SK-N-SH treated with all-trans-retinoic acid at 6 μM for 48 hours (cell line): Measurements from ENCODE around the gene FOXD1.

Experiments used
- ATAC-seq: fragments of 200-7000 bp; cut with Tn5 transposase; 3 replicates; pipeline ENCODE4 v1.9.1; 2020; ENCODE audit warnings: mild to moderate bottlenecking, moderate library complexity
- ARNTL ChIP-seq: fragments of 450-650 bp; formaldehyde crosslinking; IDR thresholded peaks from 2 replicates; pipeline ENCODE4 v1.5.0; 2020; ENCODE audit warnings: low read depth, mild to moderate bottlenecking, moderate library complexity, borderline replicate concordance
- BACH2 ChIP-seq: fragments of 250-450 bp; sonication (Bioruptor Pico); IDR thresholded peaks from 2 replicates; pipeline ENCODE4 v1.9.0; 2021; ENCODE audit warnings: mild to moderate bottlenecking, borderline replicate concordance
- CREB5 ChIP-seq: fragments of 250-450 bp; sonication (Bioruptor Pico); IDR thresholded peaks from 2 replicates; pipeline ENCODE4 v1.5.1; 2020; ENCODE audit warnings: low read depth, mild to moderate bottlenecking, moderate library complexity
- CSDC2 ChIP-seq: fragments of 250-450 bp; sonication (Bioruptor Pico); IDR thresholded peaks from 2 replicates; pipeline ENCODE4 v1.5.0; 2020; ENCODE audit warnings: mild to moderate bottlenecking, moderate library complexity
- CSRNP3 ChIP-seq: fragments of 250-450 bp; sonication (Bioruptor Pico); IDR thresholded peaks from 2 replicates; pipeline ENCODE4 v1.5.1; 2021; ENCODE audit warnings: mild to moderate bottlenecking, moderate library complexity
- ESRRG ChIP-seq: fragments of 250-450 bp; sonication (Bioruptor Pico); IDR thresholded peaks from 2 replicates; pipeline ENCODE4 v1.6.1; 2021; ENCODE audit warnings: mild to moderate bottlenecking
- GLIS3 ChIP-seq: fragments of 250-450 bp; sonication (Bioruptor Pico); IDR thresholded peaks from 2 replicates; pipeline ENCODE4 v1.5.0; 2020; ENCODE audit warnings: mild to moderate bottlenecking, moderate library complexity
- ISL1 ChIP-seq: fragments of 250-450 bp; sonication (Bioruptor Pico); IDR thresholded peaks from 2 replicates; pipeline ENCODE4 v2.1.2; 2022; ENCODE audit warnings: mild to moderate bottlenecking, moderate library complexity
- OSR1 ChIP-seq: fragments of 250-450 bp; sonication (Bioruptor Pico); IDR thresholded peaks from 2 replicates; pipeline ENCODE4 v1.8.0; 2022; ENCODE audit warnings: moderate library complexity, mild to moderate bottlenecking, inconsistent platforms
- PATZ1 ChIP-seq: fragments of 250-450 bp; sonication (Bioruptor Pico); IDR thresholded peaks from 2 replicates; pipeline ENCODE4 v1.8.0; 2020; ENCODE audit warnings: mild to moderate bottlenecking, moderate library complexity, borderline replicate concordance
- POU6F1 ChIP-seq: fragments of 250-450 bp; sonication (Bioruptor Pico); IDR thresholded peaks from 2 replicates; pipeline ENCODE4 v1.8.0; 2021; ENCODE audit warnings: low read depth, mild to moderate bottlenecking, moderate library complexity, borderline replicate concordance
- PPARA ChIP-seq: fragments of 250-450 bp; sonication (Bioruptor Pico); IDR thresholded peaks from 2 replicates; pipeline ENCODE4 v1.5.0; 2020; ENCODE audit warnings: mild to moderate bottlenecking, borderline replicate concordance
- TCF4 ChIP-seq: fragments of 250-450 bp; sonication (Bioruptor Pico); IDR thresholded peaks from 2 replicates; pipeline ENCODE4 v1.8.0; 2021; ENCODE audit warnings: mild to moderate bottlenecking, moderate library complexity, borderline replicate concordance
- TSHZ2 ChIP-seq: fragments of 250-450 bp; sonication (Bioruptor Pico); IDR thresholded peaks from 2 replicates; pipeline ENCODE4 v1.5.0; 2020; ENCODE audit warnings: mild to moderate bottlenecking, moderate library complexity
- ZC3H10 ChIP-seq: fragments of 250-450 bp; sonication (Bioruptor Pico); IDR thresholded peaks from 2 replicates; pipeline ENCODE4 v1.5.1; 2021; ENCODE audit warnings: mild to moderate bottlenecking, moderate library complexity
- ZFP30 ChIP-seq: fragments of 450-650 bp; formaldehyde crosslinking; IDR thresholded peaks from 2 replicates; pipeline ENCODE4 v1.5.0; 2022; ENCODE audit warnings: mild to moderate bottlenecking, moderate library complexity
- ZNF565 ChIP-seq: fragments of 450-650 bp; formaldehyde crosslinking; conservative IDR thresholded peaks from 2 replicates; pipeline ENCODE4 v1.5.0; 2020; ENCODE audit warnings: low read depth, mild to moderate bottlenecking, moderate library complexity
- ZNF70 ChIP-seq: fragments of 450-650 bp; formaldehyde crosslinking; IDR thresholded peaks from 2 replicates; pipeline ENCODE4 v1.5.0; 2020; ENCODE audit warnings: mild to moderate bottlenecking, moderate library complexity

FOXD1 gene

GRCh38 chr5:73450137-73450536 lies 1.6 kb upstream of the FOXD1 start:
- ATAC-seq = no peak
- TF ChIP-seq TSHZ2 (CRISPR knock-in tag) (no peak), TCF4 (CRISPR knock-in tag) (no peak), PPARA (no peak), ESRRG (CRISPR knock-in tag) (no peak), PATZ1 (CRISPR knock-in tag) (no peak), CREB5 (CRISPR knock-in tag) (no peak), ZNF70 (CRISPR knock-in tag) (no peak), BACH2 (no peak), POU6F1 (CRISPR knock-in tag) (no peak), ISL1 (no peak), ZNF565 (CRISPR knock-in tag) (no peak), GLIS3 (CRISPR knock-in tag) (no peak), CSRNP3 (CRISPR knock-in tag) (no peak), ZC3H10 (CRISPR knock-in tag) (no peak), ZFP30 (no peak)

GRCh38 chr5:73447530-73448462 lies 781 bp downstream of the FOXD1 start:
- no peak; the same call in 2 of the 3 replicates for ATAC-seq
- no peak for TF ChIP-seq CSRNP3 (CRISPR knock-in tag)
- no peak for TF ChIP-seq POU6F1 (CRISPR knock-in tag)
- no peak for TF ChIP-seq PATZ1 (CRISPR knock-in tag)
- no peak for TF ChIP-seq TSHZ2 (CRISPR knock-in tag)
- no peak for TF ChIP-seq OSR1 (CRISPR knock-in tag)
- TF ChIP-seq ZNF70 (CRISPR knock-in tag) = no peak
- no peak for TF ChIP-seq ARNTL
- TF ChIP-seq CSDC2 (CRISPR knock-in tag) = no peak
- TF ChIP-seq CREB5 (CRISPR knock-in tag) = no peak
